Left ventricle myocardium inferior (tissue), 1 donor: ENCODE measurements around the gene ASXL3. TPM values are rescaled to one million over a fixed set of nuclear protein-coding genes. Genes with fewer than 3 reads are reported as not detected.

Source experiments
- DNase-seq: peaks from one replicate; pipeline ENCODE4 v3.0.0-alpha.2; 2020
- H3K27ac ChIP-seq: fragments of 200-600 bp; replicated peaks from 2 replicates; pipeline ENCODE4 v1.8.0; 2021
- H3K27me3 ChIP-seq: fragments of 200-600 bp; 2 replicates; pipeline ENCODE4 v1.8.0; 2021; ENCODE audit warnings: low read depth
- H3K36me3 ChIP-seq: fragments of 200-600 bp; 2 replicates; pipeline ENCODE4 v1.8.0; 2021
- H3K4me1 ChIP-seq: fragments of 200-600 bp; 2 replicates; pipeline ENCODE4 v1.8.0; 2021
- H3K4me3 ChIP-seq: fragments of 200-600 bp; 2 replicates; pipeline ENCODE4 v1.8.0; 2021; ENCODE audit warnings: mild to moderate bottlenecking, moderate library complexity
- H3K9me3 ChIP-seq: fragments of 200-600 bp; replicated peaks from 2 replicates; pipeline ENCODE4 v1.8.0; 2021
- intact Hi-C: fragments of 100-400 bp; cut with micrococcal nuclease; formaldehyde crosslinking; loops from one replicate; pipeline ENCODE4 v1.11.0; 2022
- total RNA-seq: library from RNA; stranded (reverse); fragmentation: NEBNext Ultra II Directional; extraction: Animal tissue kit (Norgen Biotek cat#: 25700); gene quantifications from one replicate; pipeline ENCODE4 v1.2.1, GENCODE V29; 2021
- TF ChIP-seq, protein P1 (sequence below): fragments of 200-600 bp; IDR thresholded peaks from 2 replicates; pipeline ENCODE4 v1.8.0; 2021; ENCODE audit warnings: antibody characterized with exemption, mild to moderate bottlenecking, borderline replicate concordance
- donor health status: DM: no; HTN: yes; CAD: no; lungs with severe emphysema.

ASXL3 gene
- total RNA-seq, 1 donor from 2014 or later = 6.7 TPM

DNA sequence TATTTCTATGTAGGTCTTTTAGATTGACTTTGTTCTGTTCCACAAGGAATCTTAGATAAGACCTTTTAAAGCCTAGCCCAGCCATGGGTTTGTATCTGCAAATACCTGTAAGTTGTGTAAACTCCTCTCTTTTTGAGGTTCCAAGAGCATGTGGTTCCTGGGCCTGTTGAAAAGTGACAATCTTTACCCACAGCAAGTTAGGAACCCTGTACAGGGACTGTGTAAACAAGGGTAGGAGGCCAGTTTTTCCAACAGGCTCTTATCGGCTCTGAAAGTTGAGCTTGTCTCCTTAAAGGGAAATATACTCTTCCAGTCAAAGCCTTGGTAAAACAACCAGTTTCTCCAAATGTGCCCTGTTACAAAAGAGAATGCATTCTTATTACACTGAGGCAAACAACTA, 15.3 kb upstream of the ASXL3 start:
- Histone ChIP-seq H3K36me3 (no peaks in the 10 kb centered on the region), H3K9me3 (no peaks in the 10 kb centered on the region), H3K4me1 (no peaks in the 10 kb centered on the region), H3K4me3 (no peak overlapping the region), H3K27me3 (no peaks in the 10 kb centered on the region), H3K27ac (no peak overlapping the region)
- DNase-seq = no peak
- TF ChIP-seq, protein P1, sequence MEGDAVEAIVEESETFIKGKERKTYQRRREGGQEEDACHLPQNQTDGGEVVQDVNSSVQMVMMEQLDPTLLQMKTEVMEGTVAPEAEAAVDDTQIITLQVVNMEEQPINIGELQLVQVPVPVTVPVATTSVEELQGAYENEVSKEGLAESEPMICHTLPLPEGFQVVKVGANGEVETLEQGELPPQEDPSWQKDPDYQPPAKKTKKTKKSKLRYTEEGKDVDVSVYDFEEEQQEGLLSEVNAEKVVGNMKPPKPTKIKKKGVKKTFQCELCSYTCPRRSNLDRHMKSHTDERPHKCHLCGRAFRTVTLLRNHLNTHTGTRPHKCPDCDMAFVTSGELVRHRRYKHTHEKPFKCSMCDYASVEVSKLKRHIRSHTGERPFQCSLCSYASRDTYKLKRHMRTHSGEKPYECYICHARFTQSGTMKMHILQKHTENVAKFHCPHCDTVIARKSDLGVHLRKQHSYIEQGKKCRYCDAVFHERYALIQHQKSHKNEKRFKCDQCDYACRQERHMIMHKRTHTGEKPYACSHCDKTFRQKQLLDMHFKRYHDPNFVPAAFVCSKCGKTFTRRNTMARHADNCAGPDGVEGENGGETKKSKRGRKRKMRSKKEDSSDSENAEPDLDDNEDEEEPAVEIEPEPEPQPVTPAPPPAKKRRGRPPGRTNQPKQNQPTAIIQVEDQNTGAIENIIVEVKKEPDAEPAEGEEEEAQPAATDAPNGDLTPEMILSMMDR = no peak
- intact Hi-C loops = no loop called here

DNA sequence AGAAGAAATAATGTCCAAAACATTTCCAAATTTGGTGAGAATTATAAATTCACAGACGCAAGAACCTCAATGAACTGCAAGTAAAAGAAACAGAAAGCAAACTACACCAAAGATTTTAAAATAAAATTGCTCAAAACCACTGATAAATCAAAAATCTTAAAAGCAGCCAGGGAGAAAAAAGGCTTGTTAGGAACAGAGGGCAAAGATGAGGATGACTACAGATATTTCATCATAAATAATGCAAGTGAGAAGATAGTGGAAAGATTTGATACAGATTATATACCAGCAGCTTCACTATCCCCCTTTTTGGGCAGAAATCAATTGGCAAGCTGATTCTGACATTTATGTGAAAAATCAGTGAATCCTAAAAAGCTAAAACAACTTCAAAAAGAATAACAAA, 10.3 kb upstream of the ASXL3 start:
- H3K27ac ChIP-seq = no peak overlapping the region
- no peak overlapping the region for H3K4me3 ChIP-seq
- no peaks in the 10 kb centered on the region for H3K9me3 ChIP-seq
- DNase-seq = no peak
- no peaks in the 10 kb centered on the region for H3K36me3 ChIP-seq
- intact Hi-C loops = no loop called here
- no peaks in the 10 kb centered on the region for H3K27me3 ChIP-seq
- TF ChIP-seq, protein P1 = no peak
- H3K4me1 ChIP-seq = no peaks in the 10 kb centered on the region

DNA sequence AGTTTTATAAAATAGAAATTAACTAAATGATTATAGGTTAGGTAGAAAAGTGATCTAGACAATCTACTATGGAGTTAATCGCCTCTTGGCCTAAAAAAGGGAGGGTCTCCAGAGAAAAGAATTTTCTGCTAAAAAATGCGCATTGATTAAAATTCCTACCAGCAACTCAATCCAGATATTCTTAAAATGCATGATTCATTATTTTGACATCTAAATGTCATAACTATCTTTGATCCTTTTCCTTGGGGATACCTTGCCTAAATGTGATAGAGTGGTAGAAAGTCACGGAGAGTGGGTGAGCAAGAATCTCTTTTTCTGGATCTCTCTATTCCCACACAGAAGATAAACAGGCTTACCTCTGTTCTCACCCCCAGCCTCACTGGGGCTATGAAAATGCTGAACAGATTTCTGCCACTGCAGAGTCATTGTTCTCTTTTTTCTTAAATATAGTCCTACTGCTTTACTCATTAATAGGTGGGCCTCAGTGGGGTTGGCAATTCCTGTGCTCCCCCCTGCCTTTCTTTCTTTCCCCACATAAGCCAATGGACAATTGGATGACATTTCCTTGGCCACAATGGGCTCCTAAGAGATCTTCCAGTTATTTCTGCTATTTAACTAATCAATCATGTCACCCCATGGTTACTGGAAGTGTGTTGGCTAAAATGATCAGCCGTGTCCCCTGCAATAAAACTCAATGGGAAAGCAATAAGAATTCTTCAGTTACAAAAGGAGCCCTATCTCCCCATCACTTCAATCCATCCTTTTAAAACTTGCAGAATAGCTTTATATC, 5.8 kb upstream of the ASXL3 start:
- Histone ChIP-seq H3K27me3 (no peaks in the 10 kb centered on the region), H3K4me1 (peaks cover 6% of the 10 kb centered on the region), H3K9me3 (no peaks in the 10 kb centered on the region), H3K27ac (no peak overlapping the region), H3K4me3 (no peak overlapping the region), H3K36me3 (no peaks in the 10 kb centered on the region)
- TF ChIP-seq, protein P1 = no peak
- intact Hi-C loops = no loop called here
- no peak for DNase-seq

DNA sequence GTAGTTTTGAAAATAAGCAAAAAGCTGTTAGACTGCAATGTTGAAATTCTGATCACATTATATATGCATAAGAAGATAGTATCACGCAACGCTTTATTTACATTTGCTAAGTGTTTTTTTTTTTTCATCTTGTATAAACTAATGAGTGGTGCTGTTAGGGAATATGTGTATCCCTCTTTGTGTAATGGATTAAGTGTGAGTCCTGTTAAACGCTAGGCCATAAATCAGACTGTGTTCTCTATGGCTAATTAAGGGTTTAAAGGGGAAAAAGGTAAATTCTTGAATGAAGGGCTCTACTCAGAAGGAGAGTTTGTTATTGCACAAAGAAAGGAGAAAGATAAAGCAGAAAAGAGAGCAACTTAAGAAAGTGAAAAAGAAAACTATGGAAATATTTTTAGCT, 4.8 kb upstream of the ASXL3 start:
- intact Hi-C loops = no loop called here
- DNase-seq = no peak
- TF ChIP-seq, protein P1 = no peak
- H3K9me3 ChIP-seq = no peaks in the 10 kb centered on the region
- H3K36me3 ChIP-seq = no peaks in the 10 kb centered on the region
- H3K27me3 ChIP-seq = peaks cover 7% of the 10 kb centered on the region
- peaks cover 14% of the 10 kb centered on the region for H3K4me1 ChIP-seq
- H3K27ac ChIP-seq = no peak overlapping the region
- H3K4me3 ChIP-seq = no peak overlapping the region

DNA sequence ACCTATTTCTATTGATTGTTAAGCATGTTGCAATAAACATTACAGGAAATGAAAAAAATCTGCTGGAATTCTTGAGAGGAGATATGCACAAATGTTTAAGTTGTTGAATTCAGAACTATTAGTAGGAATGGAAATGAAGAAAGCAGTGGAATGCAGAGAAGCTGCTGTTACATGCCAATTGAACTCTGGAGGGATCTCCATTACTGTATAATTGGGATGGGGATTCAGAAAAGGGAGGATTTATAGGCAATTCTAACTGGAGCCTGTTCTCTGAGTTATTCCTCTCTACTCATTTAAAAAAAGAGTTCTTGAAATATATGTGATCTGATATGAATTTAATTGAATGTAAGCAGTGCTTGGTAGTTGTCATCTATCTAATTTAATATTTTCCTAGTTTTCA, 2.6 kb upstream of the ASXL3 start:
- TF ChIP-seq, protein P1 = no peak
- Histone ChIP-seq H3K36me3 (no peaks in the 10 kb centered on the region), H3K27me3 (peaks cover 7% of the 10 kb centered on the region), H3K4me3 (no peak overlapping the region), H3K9me3 (no peaks in the 10 kb centered on the region), H3K27ac (no peak overlapping the region), H3K4me1 (peaks cover 25% of the 10 kb centered on the region)
- intact Hi-C loops = no loop called here
- DNase-seq = no peak
